ENCODE measurements around the gene MMP13. TPM values are rescaled to one million over a fixed set of nuclear protein-coding genes. Genes with fewer than 3 reads are reported as not detected.

Gene MMP13
- total RNA-seq, 2 donors from 2014 or later, result not detected

DNA sequence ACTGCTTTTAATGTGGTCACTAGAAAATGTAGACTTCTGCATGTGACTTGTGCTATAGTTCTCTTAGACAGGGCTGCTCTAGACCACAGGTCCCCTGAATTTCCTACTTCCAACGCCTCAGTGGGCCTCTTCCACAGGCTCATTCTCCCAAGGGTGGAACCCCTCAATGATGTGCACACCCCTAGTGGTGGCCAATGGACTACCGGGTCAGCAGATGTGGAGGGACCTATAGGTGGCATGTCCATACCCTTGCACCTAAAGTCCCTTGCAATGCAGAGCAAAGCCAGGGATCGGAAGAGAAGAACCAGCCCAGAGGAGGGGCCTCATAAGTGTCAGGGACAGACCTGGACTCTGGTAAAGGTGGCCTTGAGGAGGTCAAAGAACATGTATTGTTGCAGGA lies 20.0 kb downstream of the MMP13 start:
- Histone ChIP-seq H3K27me3 (replicated peaks; ENCODE audit: insufficient read depth) (no peaks in the 10 kb centered on the region), H3K4me3 (no peak overlapping the region), H3K9me3 (no peaks in the 10 kb centered on the region), H3K4me1 (ENCODE audit: control insufficient read depth in 1 of 2, low read depth in 2 of 2) (no peaks in the 10 kb centered on the region), H3K27ac (no peak overlapping the region), H3K36me3 (no peaks in the 10 kb centered on the region)
- TF ChIP-seq, protein P1, sequence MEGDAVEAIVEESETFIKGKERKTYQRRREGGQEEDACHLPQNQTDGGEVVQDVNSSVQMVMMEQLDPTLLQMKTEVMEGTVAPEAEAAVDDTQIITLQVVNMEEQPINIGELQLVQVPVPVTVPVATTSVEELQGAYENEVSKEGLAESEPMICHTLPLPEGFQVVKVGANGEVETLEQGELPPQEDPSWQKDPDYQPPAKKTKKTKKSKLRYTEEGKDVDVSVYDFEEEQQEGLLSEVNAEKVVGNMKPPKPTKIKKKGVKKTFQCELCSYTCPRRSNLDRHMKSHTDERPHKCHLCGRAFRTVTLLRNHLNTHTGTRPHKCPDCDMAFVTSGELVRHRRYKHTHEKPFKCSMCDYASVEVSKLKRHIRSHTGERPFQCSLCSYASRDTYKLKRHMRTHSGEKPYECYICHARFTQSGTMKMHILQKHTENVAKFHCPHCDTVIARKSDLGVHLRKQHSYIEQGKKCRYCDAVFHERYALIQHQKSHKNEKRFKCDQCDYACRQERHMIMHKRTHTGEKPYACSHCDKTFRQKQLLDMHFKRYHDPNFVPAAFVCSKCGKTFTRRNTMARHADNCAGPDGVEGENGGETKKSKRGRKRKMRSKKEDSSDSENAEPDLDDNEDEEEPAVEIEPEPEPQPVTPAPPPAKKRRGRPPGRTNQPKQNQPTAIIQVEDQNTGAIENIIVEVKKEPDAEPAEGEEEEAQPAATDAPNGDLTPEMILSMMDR (IDR thresholded peaks at IDR 0.05), result no peak
- no peak for ATAC-seq (ENCODE audit: insufficient number of reproducible peaks, low FRiP score, low read depth)
- no peak for DNase-seq (ENCODE audit: low spot score)

DNA sequence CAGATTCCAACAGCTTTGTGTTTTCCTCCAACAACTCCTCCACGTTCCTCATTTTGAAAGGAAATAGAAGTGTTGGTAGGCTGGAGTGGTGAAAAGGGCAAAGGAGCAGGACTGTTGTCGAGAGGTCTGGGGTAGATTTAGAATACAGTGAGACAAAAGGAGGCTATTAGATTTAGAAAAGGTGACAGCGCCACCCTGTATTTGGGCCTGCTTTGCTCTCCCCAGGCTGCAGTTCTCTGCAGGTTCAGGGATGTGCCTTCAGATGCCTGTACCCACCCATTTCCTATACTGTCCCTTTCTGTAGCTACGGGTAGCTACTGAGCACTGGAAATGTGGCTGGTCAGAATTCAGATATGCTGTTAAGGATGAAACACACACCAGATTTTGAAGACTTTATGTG lies 20.8 kb downstream of the MMP13 start:
- H3K36me3 ChIP-seq, result no peaks in the 10 kb centered on the region
- DNase-seq (ENCODE audit: low spot score) (no peak), ATAC-seq (ENCODE audit: insufficient number of reproducible peaks, low FRiP score, low read depth) (no peak)
- H3K4me1 ChIP-seq (ENCODE audit: control insufficient read depth in 1 of 2, low read depth in 2 of 2), result no peaks in the 10 kb centered on the region
- H3K27me3 ChIP-seq (replicated peaks; ENCODE audit: insufficient read depth), result no peaks in the 10 kb centered on the region
- no peak overlapping the region for H3K4me3 ChIP-seq
- H3K27ac ChIP-seq, result no peak overlapping the region
- TF ChIP-seq, protein P1 (IDR thresholded peaks at IDR 0.05), result no peak
- H3K9me3 ChIP-seq, result no peaks in the 10 kb centered on the region

DNA sequence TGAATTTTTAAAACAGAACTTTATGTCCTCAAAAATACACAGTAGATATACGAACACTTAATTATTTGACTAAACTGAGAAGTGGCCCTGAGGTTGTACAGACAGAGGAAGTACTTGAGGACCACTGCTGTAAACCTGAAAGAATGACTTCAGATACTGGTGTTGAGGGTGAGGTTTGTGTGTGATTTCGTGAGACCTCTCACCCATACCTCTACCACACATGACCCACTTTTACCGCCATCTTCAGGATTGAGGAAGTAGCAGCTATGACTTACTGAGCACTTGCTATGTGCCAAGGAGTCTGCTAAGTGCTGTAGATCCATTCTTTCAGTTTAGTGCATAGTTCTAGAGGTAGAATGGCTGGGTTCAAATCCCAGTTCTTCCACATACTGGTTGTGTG lies 21.9 kb downstream of the MMP13 start:
- Histone ChIP-seq H3K4me3 (no peak overlapping the region), H3K9me3 (no peaks in the 10 kb centered on the region), H3K27me3 (replicated peaks; ENCODE audit: insufficient read depth) (no peaks in the 10 kb centered on the region), H3K27ac (no peak overlapping the region), H3K36me3 (no peaks in the 10 kb centered on the region), H3K4me1 (ENCODE audit: control insufficient read depth in 1 of 2, low read depth in 2 of 2) (no peaks in the 10 kb centered on the region)
- TF ChIP-seq, protein P1 (IDR thresholded peaks at IDR 0.05), result no peak
- DNase-seq (ENCODE audit: low spot score), result no peak
- ATAC-seq (ENCODE audit: insufficient number of reproducible peaks, low FRiP score, low read depth), result no peak

DNA sequence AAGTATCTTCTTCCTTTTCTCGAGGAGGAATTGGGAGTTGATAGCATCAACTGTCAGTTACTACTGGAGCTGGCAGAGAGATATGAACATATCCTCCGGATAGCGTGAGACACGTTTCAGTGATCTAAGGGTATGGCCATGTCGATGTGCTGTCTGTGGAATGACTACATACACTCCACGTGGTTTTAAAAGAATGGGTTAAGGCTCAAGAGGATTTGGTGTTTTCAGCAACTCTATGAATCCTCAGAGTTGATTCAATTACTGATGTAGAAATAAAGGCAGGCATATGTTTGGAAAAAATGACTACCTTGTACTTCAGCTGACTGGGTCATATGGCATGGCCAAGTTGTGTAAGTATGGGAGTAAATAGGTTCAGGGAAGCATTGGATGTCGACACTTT lies 22.9 kb downstream of the MMP13 start:
- H3K4me1 ChIP-seq (ENCODE audit: control insufficient read depth in 1 of 2, low read depth in 2 of 2), result peaks cover 0 to under 1% of the 10 kb centered on the region in 2 donors
- H3K4me3 ChIP-seq, result no peak overlapping the region
- TF ChIP-seq, protein P1 (IDR thresholded peaks at IDR 0.05), result no peak
- H3K36me3 ChIP-seq, result no peaks in the 10 kb centered on the region
- H3K9me3 ChIP-seq, result no peaks in the 10 kb centered on the region
- no peak overlapping the region for H3K27ac ChIP-seq
- no peak for ATAC-seq (ENCODE audit: insufficient number of reproducible peaks, low FRiP score, low read depth)
- no peak for DNase-seq (ENCODE audit: low spot score)
- no peaks in the 10 kb centered on the region for H3K27me3 ChIP-seq (replicated peaks; ENCODE audit: insufficient read depth)

DNA sequence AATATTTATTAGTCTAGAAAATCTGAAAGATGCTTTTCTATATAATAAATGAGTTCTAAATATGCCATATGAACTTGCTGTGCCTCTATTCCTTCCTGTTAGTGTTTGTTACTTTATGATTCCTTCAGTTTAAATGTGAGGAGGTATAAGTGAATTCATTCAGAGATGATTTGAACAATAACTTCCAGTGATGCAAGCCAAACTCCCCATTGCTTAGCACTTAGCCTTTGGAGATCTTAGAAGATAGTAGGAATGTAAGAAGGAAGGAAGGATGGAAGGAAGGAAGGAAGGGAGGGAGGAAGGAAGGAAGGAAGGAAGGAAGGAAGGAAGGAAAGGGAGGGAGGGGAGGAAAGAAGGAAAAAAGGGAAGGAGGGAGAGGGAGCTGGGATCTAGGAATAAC lies 25.1 kb downstream of the MMP13 start:
- Histone ChIP-seq H3K27ac (no peak overlapping the region), H3K27me3 (replicated peaks; ENCODE audit: insufficient read depth) (no peaks in the 10 kb centered on the region), H3K9me3 (no peaks in the 10 kb centered on the region), H3K36me3 (no peaks in the 10 kb centered on the region), H3K4me3 (no peak overlapping the region), H3K4me1 (ENCODE audit: control insufficient read depth in 1 of 2, low read depth in 2 of 2) (peaks cover 0 to 3% of the 10 kb centered on the region in 2 donors)
- TF ChIP-seq, protein P1 (IDR thresholded peaks at IDR 0.05), result no peak
- no peak for DNase-seq (ENCODE audit: low spot score)
- no peak for ATAC-seq (ENCODE audit: insufficient number of reproducible peaks, low FRiP score, low read depth)
